GM10248 (cell line): Measurements from ENCODE around the gene VPS16.

Experiments
- CTCF ChIA-PET: fragments of 300-600 bp; sonication (Branson Sonifier 250); formaldehyde crosslinking; extraction: SDS; loops from one replicate; lab custom pipeline; 2021; ENCODE audit warnings: antibody characterized with exemption; lab: Yijun Ruan, JAX
- POLR2A ChIA-PET: fragments of 350-650 bp; sonication (Branson Sonifier 250); formaldehyde crosslinking; extraction: SDS; loops from one replicate; lab custom pipeline; 2020; ENCODE audit warnings: antibody characterized with exemption; lab: Yijun Ruan, JAX
- DNase-seq: peaks from one replicate; pipeline ENCODE4 v3.0.0; 2012; ENCODE audit errors: extremely low spot score
- TF ChIP-seq, protein P1 (sequence below): IDR thresholded peaks from 2 replicates; pipeline ENCODE4 v1.5.1; 2012; ENCODE audit warnings: mild to moderate bottlenecking, low read depth; ENCODE audit errors: extremely low read depth, missing control alignments, control extremely low read depth

Gene VPS16

DNA sequence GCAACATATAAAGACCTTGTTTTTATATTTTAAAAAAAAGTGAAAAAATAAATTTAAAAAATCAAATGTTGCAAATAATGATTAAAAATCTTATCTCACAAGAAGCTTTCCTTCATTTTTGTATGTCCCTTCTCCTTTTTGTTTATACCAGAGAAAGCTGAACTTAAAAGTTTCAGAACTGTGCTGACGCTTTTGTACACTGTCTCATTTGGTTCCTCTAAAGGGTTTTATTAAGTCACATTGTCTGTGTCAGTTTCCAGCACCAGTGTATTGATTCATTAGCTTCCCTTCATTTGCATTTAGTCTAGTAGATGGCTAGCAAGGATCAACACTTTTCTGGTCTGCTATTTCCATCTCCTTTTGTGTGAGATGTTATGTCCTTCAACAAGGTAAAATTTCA lies 6.8 kb upstream of the VPS16 start:
- CTCF ChIA-PET, result interaction anchor here (1.6 kb wide), 1 partner anchor 17 kb away, joined by 3 read pairs; the partner anchor contains the start of gene TMEM239
- no peak for DNase-seq
- TF ChIP-seq, protein P1, sequence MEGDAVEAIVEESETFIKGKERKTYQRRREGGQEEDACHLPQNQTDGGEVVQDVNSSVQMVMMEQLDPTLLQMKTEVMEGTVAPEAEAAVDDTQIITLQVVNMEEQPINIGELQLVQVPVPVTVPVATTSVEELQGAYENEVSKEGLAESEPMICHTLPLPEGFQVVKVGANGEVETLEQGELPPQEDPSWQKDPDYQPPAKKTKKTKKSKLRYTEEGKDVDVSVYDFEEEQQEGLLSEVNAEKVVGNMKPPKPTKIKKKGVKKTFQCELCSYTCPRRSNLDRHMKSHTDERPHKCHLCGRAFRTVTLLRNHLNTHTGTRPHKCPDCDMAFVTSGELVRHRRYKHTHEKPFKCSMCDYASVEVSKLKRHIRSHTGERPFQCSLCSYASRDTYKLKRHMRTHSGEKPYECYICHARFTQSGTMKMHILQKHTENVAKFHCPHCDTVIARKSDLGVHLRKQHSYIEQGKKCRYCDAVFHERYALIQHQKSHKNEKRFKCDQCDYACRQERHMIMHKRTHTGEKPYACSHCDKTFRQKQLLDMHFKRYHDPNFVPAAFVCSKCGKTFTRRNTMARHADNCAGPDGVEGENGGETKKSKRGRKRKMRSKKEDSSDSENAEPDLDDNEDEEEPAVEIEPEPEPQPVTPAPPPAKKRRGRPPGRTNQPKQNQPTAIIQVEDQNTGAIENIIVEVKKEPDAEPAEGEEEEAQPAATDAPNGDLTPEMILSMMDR, result no peak
- POLR2A ChIA-PET, result no interaction called here

DNA sequence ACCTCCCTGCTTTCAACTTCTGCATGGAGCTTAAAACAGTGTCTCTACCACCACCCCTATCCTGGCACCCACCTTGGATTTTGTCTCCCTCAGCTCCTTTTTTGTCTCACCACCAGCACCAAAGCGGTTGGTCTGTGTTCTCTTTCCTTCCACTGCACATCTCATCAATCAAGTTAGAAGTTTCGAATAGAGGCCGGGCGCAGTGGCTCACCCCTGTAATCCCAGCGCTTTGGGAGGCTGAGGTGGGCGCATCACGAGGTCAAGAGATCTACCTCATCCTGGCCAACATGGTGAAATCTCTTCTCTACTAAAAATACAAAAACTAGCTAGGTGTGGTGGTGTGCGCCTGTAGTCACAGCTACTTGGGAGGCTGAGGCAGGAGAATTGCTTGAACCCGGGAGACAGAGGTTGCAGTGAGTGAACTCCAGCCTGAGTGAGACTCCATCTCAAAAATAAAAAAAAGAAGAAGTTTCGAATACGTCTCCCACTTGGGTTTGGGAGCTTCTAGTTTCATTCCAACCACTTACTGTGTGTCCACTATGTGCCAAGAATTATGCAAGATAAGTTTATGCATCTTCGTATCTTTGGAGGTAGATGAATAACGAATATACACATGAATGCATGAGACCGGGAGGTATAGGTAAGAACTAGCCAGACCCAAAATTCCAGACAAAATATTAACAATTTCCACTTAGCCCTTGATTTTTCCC lies 6.0 kb upstream of the VPS16 start:
- no peak for DNase-seq
- ChIA-PET CTCF (interaction anchor here (0.6 to 1.6 kb wide), 2 partner anchors 18 to 482 kb away, joined by 3 read pairs; partner anchors contain the start of gene TMEM239), POLR2A (no interaction called here)
- TF ChIP-seq, protein P1, result no peak

DNA sequence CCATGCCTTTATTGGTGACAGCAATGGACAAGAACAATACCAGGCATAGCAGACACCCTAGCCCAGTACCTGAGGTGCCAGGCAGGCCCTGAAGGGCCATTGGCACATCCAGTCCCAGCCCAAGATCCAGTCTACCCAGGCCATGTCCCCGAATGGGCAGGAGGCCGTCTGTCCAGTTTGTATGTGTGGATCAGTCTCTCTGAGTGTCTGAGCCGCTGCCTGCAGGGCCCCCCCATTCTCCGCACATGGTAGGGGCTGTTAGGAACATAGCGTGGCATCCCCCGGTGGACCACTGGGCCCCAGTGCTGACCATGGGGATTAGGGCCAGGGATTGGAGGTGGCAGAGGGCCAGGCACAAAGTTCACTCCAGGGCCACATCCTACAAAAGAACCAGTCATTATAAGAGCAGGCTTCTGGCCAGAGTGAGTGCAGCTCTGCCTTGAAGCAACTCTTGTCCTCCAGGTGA lies 5.2 kb upstream of the VPS16 start:
- POLR2A ChIA-PET, result no interaction called here

DNA sequence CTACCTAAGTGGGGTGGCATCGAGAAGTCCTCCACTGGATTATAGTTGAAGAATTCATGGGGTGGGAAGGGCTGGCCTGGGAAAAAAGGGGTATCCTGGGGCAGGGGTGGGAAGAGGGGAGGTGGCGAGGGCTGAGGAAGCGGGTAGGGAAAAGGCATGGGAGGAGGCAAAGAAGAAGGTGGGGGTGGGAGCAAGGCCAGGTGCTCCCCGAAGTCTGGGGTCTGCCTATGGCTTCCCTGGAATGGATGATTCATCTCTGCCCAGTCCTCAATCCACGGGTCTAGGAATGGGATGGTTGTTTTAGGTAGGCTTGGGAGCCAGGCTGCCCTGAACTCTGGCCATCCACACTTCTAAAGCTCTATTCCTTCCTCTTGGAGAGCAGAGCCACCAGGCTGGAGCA lies 4.5 kb upstream of the VPS16 start:
- CTCF ChIA-PET, result interaction anchor here (1.0 kb wide), 1 partner anchor 16 kb away, joined by 4 read pairs; no protein-coding TSS in a partner anchor
- POLR2A ChIA-PET, result no interaction called here
- no peak for DNase-seq
- TF ChIP-seq, protein P1, result no peak

More for the DNA sequence above, 5.2 kb upstream of the VPS16 start:
- DNase-seq, result no peak
- CTCF ChIA-PET, result no interaction called here
- TF ChIP-seq, protein P1, result no peak

DNA sequence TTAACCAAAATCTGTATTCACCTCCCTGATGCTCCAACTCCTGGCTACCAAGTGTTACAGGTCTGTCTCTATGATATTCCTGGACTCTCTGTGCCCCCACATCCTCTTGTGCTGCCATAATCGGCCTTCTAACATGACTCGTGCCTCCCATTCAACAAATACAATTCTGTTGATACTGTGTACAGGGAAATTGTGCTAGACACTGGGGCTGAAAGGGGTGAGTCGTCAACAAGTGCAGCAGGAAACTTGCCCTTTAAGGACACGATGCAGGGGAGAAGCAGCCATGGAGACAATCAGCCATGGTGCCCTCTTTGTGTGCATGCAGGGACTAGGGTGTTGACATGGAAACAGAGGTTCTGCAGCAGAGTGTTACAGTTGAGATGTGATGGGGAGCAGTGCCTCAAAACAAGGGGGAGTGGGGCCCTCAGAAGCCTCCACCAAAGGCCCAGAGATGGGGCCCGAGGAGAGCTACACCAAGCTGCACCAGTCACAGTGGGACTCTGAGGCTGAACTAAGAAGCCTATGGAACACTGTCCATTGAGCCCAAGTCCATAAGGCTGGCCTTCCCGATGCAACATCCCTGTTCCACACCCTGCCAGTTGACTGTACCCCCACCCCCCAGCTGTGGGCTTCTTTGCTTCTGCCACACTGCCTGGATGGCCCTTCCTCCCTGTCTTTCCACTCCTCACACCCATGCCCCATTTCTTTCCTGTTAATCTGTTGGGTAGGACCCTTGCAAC lies 3.2 kb upstream of the VPS16 start:
- ChIA-PET CTCF (interaction anchor here (1.0 kb wide), 1 partner anchor 15 kb away, joined by 3 read pairs; no protein-coding TSS in a partner anchor), POLR2A (no interaction called here)
- no peak for DNase-seq
- TF ChIP-seq, protein P1, result no peak

DNA sequence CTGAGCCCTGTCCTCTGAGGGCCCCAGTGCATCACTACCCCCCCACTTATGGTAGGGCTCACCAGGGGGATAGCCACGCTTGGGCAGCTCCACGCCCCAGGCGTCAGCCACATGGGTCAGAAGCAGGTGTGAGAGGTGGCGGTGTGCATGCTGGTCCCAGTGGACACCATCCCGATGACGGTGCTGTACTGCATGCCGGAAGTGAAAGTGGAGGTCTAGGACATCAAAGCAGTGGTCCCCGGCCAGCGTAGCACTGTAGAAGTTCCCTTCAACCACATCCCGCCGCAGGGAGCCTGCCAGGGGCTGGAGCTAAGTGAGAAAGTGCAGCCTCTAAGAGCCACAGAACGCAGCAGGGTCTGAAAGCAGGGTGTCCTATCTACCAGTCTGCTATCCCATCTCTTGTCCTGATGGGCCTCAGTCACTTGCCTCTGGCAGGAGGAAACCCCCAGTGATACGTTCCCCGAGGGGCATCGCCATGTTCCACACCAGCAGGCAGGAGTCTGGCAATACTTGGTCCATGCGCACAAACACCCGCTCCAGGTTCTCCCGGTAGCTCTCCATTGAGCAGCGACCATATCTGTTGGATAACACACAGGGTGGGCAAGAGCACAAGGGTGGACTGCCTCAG lies 2.3 kb upstream of the VPS16 start:
- TF ChIP-seq, protein P1, result no peak
- POLR2A ChIA-PET, result interaction anchor here (0.6 kb wide), 1 partner anchor 263 kb away, joined by 6 read pairs; no protein-coding TSS in a partner anchor
- CTCF ChIA-PET, result interaction anchor here (1.0 to 1.7 kb wide), 4 partner anchors 11 to 85 kb away, joined by 3 to 5 read pairs (median 5); no protein-coding TSS in a partner anchor
- DNase-seq, result peak; percentile 18
